ENCODE results near the gene SORCS3.

SORCS3 gene

DNA sequence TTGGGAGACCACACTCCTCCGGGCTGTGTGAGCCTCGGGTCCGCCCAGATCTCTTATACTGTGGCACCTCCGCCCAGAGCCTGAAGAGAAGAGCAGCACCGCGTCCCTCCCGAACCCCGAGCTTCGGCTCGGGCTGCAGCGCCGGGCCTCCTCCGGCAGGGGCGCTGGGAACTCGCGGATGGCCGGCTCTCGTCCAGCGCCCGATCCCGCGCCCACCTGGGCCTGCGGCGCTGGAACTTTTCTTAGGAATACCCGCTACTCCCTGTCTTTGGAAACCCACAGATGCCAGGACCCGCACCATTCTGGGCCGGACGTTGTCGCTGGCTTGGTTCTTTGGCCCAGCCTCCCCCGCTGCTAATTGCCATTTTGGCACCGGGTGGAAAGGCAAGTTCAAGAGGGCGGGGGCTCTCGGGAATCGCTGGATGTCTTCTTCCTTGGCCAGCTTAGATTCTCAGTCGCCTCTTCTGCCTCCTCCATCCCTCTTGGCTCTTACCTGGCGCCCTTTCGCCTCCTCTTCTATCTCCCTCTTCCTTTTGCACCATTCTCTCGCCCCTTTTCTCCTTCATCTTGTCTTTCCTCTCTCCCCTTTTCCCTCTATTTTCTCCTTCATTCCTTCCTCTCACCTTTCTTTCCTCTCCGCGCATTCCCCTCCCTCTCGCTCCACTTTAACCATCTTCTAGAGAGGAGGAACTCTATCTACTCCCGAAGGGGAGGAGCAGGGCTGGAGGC is 2.1 kb upstream of the SORCS3 start:
- TF ChIP-seq, protein P1, sequence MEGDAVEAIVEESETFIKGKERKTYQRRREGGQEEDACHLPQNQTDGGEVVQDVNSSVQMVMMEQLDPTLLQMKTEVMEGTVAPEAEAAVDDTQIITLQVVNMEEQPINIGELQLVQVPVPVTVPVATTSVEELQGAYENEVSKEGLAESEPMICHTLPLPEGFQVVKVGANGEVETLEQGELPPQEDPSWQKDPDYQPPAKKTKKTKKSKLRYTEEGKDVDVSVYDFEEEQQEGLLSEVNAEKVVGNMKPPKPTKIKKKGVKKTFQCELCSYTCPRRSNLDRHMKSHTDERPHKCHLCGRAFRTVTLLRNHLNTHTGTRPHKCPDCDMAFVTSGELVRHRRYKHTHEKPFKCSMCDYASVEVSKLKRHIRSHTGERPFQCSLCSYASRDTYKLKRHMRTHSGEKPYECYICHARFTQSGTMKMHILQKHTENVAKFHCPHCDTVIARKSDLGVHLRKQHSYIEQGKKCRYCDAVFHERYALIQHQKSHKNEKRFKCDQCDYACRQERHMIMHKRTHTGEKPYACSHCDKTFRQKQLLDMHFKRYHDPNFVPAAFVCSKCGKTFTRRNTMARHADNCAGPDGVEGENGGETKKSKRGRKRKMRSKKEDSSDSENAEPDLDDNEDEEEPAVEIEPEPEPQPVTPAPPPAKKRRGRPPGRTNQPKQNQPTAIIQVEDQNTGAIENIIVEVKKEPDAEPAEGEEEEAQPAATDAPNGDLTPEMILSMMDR (IDR thresholded peaks at IDR 0.05; ENCODE audit: insufficient read depth, missing control alignments) = peak; percentile 38
- no peak for FAIRE-seq
- DNase-seq (ENCODE audit: insufficient read length, low spot score) = no peak

DNA sequence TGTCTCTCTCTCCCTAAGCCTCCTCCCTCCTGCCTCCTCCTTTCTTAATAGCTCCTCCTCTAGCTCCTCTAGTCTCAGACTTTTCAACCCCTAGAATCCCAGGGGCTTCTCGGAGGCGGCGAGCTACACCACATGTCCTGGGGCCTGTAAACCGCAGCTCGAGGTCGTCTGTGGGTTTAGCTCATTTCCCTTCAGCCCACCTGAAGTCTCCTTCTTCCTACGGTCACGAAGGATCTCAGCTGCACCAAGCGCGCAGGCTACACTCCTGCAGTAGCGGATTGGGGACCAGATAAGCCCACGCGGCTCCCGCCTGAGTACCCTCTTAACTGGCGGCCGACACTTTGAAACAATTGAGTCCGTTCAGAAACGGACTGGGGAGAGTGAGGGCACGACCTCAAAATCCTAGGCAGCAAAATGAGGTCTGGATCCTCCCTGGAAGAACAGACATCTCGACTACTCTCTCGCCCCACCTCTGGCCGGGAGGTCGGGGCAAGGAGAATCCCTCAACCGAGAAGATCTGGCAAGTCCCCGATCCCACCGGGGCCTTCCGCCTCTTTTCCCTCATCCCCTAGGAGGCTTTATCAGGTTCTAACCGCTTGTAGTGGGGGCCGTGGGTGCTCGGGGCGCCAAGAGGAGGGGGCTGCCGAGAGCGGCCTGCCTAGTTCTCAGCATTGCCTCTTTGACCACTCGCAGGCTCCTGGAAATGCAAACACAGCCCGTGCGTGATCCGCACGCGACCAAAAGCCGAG is 1.3 kb upstream of the SORCS3 start:
- no peak for DNase-seq (ENCODE audit: insufficient read length, low spot score)
- FAIRE-seq = no peak
- TF ChIP-seq, protein P1 (IDR thresholded peaks at IDR 0.05; ENCODE audit: insufficient read depth, missing control alignments) = no peak

DNA sequence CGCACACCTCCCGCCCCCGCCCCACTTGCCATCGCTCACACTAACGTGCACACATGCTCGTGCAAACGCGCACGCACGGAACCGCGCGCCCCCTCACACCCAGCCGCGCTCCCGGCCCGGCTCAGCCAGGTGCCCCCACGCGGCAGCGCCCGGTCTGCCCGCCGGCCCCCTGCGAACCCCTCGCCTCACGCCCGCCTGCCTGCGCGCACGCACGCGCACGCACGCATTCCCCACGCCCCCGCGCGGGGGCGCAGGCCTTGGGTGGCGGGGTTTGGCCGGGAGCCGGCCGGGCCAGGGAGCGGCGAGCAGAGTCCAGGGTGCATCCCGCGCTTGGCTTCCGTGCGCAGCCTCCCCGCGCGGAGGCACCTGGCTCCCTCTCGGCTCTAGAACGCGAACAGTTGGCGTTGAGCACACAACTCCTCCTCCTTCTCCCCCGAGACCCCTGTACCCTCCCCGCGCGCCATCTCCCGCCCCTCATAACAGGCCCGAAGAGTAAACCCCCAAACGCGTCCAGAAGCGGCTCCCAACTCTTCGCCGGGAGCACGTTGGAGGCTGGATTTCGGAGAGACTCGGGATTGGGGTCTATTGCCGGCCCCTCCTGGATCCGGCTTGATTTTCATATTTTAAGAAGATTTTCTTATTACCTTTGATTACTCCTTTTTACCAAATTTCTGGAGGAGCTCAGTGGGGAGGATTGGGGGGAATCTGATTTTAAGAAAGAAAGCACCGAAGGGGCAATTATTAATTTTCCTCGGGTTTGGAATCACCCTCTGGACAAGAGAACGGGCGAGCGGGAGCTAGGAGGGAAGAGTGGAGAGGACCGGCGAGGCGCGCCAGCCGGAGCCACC is 527 bp upstream of the SORCS3 start:
- DNase-seq (ENCODE audit: insufficient read length, low spot score) (no peak), FAIRE-seq (no peak)
- TF ChIP-seq, protein P1 (IDR thresholded peaks at IDR 0.05; ENCODE audit: insufficient read depth, missing control alignments) = peak; percentile 2

DNA sequence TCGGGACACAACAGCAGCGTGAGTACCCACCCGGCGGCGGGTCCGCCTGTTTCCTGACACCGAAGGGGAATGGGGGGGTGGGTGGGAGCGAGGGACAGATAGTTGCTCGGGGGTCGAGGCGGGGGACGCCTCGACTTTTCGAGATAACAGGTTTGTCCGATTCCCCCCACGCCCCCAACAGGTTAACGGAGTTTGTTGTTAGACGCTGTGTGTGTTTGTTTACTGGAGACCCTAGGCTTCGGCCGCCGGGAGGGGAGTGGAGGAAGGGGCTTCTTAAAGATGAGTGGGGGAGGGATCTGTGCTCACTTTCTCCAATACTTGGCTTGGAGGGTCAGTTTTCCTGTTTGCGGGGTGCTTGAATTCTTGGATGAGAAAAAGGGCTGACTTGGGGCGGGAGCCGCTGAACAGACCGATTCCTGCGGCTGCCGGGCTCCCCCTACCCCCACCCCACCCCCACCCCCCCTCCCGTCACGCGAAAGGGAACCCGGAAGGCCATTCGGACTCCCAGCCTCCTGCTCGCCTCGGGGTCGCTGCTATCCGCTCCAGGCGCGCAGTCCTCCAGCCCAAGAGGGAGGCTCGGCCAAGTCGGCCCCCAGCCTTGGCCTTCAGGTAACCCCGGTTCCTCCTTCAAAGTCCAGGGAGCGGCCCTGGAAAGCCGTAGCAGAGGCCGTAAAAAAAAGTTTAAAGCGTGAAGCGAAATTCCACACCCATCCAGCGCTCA is 1.0 kb downstream of the SORCS3 start:
- TF ChIP-seq, protein P1 (IDR thresholded peaks at IDR 0.05; ENCODE audit: insufficient read depth, missing control alignments) = no peak
- DNase-seq (ENCODE audit: insufficient read length, low spot score) = no peak
- FAIRE-seq = no peak

DNA sequence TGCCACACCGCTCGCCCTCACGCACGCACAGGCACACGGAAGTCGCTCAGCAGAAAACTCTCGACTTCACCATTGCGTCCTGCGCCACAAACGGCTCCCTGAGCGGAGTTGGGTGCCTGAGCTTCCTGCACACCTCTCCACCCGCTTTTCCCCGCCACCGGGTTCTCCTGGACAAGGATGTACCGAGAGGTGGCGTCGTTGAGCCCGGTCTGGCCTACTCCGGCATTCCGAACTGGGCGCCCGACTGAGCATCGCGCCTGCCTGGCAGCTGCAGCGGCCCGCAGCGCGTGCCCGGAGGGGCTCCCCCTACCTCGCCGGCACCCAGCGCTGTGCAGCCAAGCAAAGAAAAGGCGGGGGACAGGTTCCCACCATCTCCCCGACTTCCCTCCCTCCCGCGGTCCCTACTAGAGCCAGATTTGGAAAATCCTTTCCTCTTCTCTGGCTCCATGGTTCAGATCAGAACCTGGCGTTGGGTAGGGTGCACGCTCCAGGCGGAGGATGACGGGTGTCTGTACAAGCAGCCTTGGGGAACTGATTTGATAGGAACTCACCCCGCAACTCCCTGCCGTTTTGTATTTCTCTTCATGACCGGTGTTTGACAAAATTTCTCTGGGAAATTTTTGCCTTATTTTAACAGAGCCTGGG is 1.7 kb downstream of the SORCS3 start:
- DNase-seq (ENCODE audit: insufficient read length, low spot score) (no peak), FAIRE-seq (no peak)
- TF ChIP-seq, protein P1 (IDR thresholded peaks at IDR 0.05; ENCODE audit: insufficient read depth, missing control alignments) = peak; percentile 54

DNA sequence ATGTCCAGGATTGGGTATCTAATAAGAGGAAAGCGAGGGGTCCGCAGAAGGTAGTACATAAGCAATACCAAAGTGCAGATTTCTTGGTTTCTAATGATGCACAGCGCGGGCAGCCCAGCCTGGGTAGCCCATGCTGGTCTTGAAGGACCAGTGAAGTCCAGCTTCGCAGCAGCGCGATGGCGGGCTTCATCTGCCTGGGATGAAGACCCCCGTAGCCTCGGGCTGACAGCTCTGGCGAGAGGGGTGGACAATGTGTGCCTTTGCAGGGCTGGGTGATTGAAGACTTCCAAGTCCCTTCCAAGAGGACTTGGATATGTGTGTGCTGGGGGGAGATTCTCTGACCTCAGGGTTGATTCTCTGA is 2.2 kb downstream of the SORCS3 start:
- DNase-seq (ENCODE audit: insufficient read length, low spot score) (no peak), FAIRE-seq (no peak)
- TF ChIP-seq, protein P1 (IDR thresholded peaks at IDR 0.05; ENCODE audit: insufficient read depth, missing control alignments) = no peak

Measured in D721Med (cell line).